GM19238 (cell line): Measurements from ENCODE around the gene TMEM87A.
"Not testable (repeated sequence)": the region's sequence is repeated elsewhere in the genome, so short reads cannot be mapped to it uniquely, and the experiment has no call there.

Experiments
- DNase-seq: peaks from one replicate; pipeline ENCODE4 v3.0.0; 2011; ENCODE audit warnings: low spot score; ENCODE audit not compliant: insufficient read length

TMEM87A gene, protein sequence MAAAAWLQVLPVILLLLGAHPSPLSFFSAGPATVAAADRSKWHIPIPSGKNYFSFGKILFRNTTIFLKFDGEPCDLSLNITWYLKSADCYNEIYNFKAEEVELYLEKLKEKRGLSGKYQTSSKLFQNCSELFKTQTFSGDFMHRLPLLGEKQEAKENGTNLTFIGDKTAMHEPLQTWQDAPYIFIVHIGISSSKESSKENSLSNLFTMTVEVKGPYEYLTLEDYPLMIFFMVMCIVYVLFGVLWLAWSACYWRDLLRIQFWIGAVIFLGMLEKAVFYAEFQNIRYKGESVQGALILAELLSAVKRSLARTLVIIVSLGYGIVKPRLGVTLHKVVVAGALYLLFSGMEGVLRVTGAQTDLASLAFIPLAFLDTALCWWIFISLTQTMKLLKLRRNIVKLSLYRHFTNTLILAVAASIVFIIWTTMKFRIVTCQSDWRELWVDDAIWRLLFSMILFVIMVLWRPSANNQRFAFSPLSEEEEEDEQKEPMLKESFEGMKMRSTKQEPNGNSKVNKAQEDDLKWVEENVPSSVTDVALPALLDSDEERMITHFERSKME

DNA sequence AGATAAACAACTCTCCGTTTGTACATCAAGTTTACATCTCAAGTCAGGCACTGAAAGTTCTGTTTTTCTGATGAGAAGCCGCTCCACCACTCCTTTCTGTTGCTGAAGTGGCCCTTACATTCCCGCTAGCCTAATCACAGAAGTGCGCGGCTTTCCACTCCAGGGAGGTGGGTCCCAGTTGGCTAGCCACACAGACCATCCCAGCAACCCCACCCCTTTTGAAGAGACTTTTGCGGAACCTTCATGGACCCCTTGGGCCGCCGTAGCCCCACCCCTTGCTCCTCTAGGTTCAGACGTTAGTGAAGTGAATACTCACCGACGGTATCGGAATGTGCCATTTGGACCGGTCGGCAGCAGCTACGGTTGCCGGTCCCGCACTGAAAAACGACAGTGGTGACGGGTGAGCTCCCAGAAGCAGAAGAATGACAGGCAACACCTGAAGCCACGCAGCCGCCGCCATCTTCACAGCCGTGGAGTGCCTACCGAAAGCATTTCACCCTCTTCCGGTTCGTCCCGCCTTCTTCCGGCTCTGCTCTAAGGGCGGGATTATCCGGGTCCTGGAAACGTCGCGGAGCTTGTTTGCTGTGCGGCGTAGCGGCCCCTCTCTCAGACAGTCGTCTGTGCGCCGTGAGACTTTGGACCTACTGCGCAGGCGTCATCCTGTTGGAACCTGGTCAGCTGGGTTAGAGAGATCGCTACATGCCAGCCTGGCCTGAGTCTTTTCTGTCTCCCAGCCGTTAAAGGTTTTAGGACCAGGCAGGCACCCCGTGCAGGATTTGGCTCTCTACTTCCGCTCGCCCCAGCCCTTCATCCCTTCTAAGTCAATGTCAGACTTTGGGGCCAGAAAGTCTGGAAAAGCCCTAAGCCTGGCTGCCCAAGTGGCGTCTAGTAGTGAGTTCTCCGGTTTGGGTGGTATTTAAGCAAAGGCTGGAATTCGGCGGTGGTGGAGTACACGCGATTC, at the start of gene TMEM87A, which contains the start of gene GANC:
TSS of gene TMEM87A (minus strand) at position 495 of the 961 bp plus-strand sequence. CDS start at position 460, 35 bp downstream.
TSS of gene GANC (plus strand) at position 263 of the 961 bp plus-strand sequence. CDS start 1,281 bp downstream, outside the sequence.
- peak; percentile 79 for DNase-seq

DNA sequence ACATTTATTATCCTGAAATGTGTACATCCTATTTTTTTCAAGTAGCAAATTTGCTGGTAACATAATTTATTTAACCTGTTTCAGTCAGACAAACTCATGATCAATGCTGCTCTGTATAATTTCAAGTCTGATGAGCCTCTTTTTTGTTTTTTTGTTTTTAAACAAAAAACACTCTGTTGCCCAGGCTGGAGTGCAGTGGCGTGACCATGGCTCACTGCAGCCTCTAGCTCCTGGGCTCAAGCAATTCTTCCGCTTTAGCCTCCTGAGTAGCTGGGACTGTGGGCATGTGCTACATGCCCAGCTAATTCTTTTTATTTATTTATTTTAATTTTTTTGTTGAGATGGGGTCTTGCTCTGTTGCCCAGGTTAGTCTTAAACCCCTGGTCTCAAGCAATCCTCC, 46.0 kb upstream of the TMEM87A start:
- no peak for DNase-seq

DNA sequence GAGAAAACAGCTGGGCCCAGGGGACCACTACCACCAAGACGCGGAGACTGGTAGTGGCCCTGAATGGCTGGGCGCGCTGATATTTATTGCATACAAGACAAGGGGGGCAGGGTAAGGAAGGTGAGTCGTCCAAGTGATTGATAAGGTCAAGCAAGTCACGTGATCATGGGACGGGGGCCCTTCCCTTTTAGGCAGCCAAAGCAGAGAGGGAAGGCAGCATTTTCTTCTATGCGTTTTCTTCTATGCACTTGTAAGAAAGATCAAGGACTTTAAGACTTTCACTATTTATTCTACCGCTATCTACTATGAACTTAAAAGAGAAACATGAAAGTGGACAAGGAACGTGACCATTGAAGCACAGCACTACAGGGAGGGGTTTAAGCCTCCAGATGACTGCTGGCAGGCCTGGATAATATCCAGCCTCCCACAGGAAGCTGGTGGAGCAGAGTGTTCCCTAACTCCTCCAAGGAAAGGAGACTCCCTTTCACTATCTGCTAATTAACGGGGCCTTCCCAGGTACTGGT, 43.1 kb upstream of the TMEM87A start:
- not testable (repeated sequence) for DNase-seq

DNA sequence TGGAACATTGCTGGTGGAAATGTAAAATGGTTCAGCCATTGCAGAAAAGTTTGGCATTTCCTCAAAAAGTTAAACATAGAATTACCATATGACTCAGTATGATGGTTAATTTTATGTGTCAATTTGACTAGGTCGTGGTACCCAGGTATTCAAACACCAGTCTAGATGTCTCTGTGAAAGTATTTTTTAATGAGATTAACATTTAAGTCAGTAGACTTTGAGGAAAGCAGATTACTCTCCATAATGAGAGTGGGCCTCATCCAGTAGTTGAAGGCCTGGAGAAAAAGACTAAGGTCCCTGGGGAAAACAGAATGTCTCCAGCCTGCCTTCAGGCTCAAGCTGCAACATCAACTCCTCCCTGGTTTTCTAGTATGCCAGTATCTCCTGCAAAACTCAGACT, 42.3 kb upstream of the TMEM87A start:
- DNase-seq: no peak

DNA sequence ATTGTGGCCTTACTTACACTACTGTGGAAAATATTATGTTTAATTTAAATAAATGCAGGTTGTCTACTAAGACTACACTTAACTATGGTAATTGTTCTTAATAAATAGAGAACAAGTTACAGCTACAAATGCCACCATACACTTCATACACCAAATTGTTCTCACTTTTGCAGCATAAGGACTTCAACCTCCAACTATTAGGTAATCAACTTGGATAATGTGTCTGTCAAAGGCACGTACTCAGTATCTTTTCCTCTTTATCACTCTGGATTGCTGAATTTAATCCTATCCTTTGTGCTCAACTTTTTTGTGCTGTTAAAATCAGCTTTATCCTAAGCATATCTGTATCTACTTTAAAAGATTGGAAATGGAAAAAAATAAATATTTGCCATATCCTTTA, 41.6 kb upstream of the TMEM87A start:
- DNase-seq: no peak

DNA sequence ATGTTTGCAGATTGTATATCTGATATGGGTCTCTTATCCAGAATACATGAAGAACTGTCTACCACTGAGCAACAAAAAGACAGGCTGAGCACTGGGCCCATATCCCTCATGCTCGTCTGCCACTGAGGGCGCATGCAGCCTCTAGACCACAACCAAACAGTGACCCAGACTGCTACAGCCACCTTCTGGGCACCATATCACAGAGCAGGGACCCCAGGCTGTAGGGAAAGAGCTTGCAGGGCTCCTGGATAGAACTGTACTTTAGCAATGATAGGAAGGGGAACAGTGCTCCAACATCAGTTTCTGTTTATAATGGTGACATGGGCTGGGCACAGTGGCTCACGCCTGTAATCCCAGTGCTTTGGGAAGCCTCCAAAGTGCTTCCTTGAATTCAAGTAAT, 40.2 kb upstream of the TMEM87A start:
- no peak for DNase-seq

DNA sequence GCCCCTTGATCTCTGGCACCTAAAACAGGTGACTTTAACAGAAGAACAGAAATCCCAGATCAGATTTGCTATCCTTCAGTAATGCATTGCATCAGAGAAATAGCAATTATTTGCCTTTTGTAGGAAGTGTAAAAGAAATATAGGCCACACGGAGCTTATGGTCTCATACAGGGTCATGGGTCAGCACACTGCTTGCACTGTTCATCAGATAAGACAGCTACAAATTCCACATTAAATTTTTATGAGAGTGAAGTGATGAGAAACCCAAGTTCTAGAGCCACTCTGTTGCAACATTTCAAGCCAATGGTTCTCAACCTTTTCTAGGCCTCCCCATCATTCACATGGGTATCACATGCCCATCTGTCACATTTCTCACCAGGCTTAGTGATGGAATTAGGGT, 33.4 kb upstream of the TMEM87A start:
- DNase-seq: no peak

DNA sequence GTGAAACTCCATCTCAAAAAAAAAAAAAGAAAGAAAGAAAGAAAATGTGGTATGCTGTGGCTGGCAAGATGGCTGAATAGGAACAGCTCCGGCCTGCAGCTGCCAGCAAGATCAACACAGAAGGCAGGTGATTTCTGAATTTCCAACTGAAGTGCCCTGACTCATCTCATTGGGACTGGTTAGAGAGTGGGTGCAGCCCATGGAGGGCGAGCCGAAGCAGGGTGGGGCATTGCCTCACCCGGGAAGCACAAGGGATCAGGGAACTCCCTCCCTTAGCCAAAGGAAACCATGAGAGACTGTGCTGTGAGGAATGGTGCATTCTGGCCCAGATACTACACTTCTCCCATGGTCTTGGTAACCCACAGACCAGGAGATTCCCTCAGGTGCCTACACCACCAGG, 27.8 kb upstream of the TMEM87A start:
- DNase-seq: not testable (repeated sequence)

DNA sequence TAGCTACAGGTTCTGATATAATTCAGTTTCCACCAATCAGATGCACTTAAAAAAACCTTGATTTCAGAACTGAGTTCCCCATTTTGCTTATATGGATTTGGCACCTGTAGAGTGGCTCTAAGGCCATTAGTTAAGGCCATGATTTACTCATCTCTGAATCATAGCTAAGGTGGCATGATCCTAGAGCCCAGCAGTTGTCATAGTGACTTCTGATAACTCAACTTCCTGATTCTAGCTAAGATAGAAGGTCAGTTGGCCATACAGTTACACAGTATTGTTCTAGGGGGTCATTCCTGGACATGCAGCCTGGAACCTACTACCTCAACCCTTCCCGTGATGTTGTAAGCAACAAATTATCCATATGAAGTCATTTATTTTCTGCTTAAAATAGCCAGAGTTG, 15.9 kb upstream of the TMEM87A start:
- DNase-seq: no peak

DNA sequence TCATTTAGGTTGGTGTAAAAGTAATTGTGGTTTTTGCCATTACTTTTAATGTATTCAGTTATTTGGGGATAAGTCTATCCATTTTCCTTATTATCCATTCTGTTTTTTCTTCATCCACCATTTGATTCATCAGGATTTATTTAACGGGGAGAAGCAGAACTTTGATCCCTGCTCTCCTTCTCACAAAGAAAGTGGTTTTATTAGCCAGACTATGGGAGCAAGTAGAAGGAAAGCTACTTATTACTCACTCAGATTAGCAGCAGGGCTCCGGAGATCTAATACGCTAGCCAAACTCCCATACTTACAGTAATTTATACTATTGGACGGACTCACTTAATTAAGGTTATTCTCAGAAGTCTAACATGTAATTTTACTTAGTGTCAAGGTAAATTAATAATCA, 14.7 kb upstream of the TMEM87A start:
- DNase-seq: no peak

DNA sequence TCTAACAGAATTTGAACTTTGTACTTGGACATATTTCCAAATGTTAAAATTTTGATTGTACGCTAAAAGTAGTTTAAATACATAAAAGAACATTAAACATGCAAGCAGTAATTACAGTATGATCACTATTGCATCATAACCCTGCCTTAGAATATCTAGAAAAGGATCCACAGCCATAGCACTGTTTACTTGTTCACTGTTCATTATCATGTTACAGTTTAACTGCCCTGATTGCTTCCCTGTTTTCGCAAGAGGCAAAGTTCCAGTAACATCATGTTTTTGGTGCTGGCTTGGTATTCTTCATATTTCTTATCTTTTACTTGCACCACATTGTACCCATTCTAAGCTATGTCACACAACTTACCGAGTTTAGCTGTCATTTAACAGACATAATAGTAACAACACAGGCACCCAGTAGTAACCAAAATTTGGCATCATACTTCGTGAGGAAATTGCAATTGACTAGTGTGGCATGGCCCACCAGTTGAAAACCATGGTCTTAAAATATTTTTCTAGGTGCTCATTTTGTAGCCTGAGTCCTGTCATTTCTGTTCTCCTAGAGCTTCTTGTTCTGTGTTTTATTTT, 13.3 kb upstream of the TMEM87A start:
- DNase-seq: no peak

DNA sequence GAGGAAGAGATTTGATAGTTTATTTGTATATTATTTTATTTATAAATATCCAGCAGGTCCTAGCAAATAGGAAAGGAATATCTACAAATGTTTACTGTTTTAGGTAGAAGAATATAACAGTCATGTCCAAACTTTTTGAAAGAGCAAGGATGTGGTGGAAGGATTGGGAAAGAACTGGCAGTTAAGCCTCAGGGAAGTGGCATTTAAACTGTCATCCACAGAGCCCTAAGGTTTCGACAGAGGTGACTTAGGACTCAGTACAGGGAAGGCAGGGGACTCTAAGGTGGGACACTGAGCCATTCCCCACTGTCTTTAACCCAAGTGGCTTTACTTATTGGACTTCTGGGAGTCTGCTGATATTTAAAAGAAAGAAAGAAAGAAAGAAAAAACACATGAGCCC, 11.8 kb upstream of the TMEM87A start:
- DNase-seq: no peak

DNA sequence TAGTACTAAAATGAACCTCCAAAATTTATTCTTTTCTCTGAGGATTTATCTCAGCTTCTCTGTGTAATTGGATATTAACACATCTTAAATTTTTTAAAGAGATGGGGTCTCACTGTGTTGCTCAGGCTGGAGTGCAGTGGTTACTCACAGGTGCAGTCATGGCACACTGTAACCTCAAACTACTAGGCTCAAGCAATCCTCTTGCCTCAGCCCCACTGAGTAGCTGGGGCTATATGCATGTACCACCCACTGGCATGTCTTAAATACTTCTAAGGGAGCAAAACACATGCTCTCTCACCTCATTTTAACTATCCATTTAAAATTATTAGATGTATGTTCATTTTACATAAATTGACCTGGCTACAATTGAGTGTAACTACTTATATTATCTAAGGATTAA, 11.3 kb upstream of the TMEM87A start:
- no peak for DNase-seq

DNA sequence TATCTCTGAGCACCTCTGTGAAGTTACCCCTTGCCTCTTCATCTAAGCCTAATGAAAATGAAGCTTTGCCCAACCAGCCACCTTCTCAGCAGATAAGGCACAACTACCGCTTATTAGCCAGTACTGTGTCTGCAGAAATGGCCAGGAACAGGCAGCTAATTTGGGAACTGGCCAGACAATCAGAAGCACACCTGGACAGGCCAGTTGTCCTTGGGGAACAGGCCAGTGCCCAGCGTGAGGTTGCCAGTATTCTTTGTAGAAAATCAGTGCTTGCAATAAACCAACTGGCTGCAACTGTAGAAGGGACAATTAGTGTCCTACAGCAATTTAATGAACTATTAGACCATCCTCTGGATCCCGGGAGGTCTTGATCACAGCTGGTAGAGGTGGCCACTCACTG, 10.4 kb upstream of the TMEM87A start:
- DNase-seq: no peak

DNA sequence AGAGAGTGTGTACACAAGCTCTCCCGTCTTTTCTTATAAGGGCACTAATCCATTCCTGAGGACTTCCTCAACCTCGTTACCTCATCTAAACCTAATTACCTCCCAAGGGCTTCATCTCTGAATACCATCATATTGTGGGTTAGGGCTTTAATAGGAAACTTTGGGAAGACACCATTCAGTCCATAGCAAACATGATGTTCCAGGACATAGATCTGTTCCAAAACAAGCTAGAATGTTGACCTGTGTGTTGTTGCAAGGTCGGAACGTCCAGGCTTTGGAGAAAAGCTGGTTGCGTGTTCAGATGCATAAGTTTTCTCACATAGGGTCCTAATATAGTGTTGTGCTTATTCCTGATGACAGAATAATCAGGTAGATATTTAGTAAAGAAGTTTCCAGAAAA, 9.7 kb upstream of the TMEM87A start:
- DNase-seq: no peak

DNA sequence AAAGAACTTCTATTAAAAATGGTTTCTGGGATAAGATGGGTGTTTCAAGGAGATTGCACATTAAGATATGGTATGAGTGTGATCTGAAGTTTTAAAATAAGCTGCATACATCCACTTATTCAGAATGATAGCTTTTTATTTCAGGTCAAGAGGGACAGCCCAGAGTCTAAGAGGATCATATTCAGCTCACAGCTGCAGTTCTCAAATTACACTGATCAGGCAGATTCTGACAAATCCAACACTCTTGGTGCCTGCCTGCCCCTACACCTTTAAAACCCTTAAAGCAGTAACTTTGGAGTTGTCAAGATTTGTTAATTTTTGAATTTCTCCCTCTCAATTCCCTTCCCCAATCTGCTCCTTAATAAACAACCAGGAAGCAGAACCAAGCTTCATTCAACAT, 9.1 kb upstream of the TMEM87A start:
- no peak for DNase-seq

DNA sequence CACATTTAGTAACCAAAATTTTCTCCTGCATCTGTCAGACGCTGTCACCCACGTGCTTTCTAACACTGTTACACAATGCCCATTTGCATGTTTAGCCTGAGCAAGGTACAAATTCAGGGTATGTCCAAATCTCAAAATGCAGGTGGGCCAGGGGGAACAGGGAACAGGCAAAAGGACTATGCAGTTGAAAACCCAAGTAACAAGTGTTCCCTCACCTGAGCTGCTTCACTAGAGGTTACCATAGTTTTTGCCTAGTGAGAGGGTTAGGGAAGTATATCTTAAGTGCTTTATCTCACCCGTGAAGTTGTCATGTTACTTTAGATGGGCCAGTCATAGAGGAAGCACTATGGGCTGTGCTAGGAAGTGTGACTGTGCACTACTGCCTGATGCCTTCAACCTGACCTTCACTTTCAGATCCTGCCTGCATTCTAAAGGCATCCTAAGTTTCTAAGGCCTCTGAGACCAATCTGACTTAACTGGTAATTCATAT, 6.0 kb upstream of the TMEM87A start:
- DNase-seq: no peak

DNA sequence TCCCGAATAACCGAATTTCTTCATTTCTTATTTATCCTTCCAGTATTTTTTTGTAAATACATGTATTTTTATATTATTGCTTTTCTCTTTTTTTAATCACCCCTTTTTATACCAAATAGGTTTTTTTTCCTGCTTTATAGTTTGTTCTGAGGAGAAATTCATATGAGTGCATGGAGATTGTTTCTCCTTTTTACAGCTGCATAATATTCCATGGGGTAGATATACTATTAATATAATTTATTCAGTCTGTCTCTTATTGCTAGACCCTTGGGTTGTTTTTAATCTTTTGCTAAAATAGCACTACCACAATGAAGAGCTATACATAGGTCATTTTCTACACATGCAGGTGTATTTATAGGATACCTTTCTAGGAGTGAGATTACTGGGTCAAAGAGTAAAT, 3.5 kb upstream of the TMEM87A start:
- DNase-seq: no peak

DNA sequence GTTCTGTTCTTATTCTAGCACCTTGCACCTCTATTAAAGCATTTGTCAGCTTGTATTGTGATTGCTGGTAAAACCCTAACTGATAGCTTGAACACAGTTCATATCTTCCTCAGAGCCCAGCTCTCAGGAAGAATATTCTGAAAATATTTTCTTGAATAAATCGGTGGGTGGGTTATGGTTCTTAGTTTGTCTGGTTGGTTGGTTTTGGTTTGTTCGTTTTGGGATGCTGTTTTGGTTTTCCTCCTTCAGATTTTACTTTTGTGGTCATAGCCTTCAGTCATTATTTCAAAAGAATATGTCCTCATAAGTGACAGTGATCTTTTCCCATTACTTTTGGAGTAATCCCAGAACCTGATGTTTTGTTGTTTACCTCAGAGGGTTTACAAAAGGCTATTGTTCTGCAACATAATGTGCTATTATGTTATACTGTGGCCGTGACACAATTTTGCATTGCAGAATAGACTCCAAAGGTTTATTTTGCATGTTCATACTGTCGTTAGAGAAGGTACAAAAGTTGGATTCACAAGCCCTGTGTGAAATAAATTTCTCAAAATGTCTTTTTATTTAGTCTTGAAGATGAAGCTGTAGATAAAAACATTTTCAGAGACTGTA, 2.7 kb upstream of the TMEM87A start:
- no peak for DNase-seq

DNA sequence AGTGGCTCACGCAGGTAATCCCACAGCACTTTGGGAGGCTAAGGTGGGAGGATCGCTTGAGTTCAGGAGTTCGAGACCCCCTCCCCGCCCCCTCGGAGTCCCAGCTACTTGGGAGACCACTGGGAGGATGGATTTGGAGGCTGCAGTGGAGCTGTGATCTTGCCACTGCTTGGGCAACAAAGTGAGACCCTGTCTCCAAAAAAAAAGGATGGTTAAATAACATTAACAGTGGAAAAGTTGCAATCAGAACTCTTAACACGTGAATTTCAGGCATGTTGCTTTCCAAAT, 1.4 kb upstream of the TMEM87A start:
- no peak for DNase-seq
